Measurements from ENCODE around the gene NACC2.

GRCh38 chr9:136143215-136144001 is 48.3 kb upstream of the NACC2 start:
- TF ChIP-seq CTCF (IDR thresholded peaks at IDR 0.05; ENCODE audit: low read depth, low read length, poor library complexity, severe bottlenecking), result peak; percentile 56
- no peak for TF ChIP-seq EZH2phosphoT487 (IDR thresholded peaks at IDR 0.05; ENCODE audit: borderline replicate concordance, low read length)

All from DOHH2 (cell line).